ENCODE results near the gene PHF1.

Gene PHF1

DNA sequence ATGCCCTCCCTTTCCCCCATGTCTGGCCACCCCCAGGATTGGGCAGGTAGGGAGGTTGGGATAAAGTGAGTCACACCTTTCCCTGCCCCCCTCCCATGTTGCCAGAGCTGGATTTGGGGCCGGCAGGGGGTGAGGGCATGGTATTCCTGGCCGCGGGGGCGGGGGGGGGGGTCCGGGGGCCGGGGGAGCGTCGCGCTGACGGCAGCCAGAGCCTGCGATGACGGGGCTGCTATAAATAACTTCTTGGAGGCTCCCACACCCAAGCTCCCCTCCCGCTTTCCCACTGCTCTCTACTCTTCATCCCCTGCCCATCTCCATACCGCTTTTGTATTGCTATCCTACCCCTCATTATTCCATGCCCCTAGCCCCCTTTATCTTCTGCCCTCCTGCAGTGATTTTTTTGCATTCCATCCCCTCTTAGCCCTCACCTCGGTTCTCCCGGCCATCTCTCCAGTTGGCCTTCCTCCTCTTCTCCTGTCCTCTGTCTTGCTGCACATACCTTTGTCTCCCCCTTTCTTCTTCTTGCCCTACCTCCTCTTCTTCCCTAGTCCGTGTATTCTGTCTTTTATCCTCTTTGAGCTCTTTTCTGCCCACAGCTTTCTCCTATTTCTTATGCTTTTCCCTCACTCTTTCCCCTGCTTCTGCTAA lies 22.9 kb downstream of the PHF1 start:
- no peak for DNase-seq

DNA sequence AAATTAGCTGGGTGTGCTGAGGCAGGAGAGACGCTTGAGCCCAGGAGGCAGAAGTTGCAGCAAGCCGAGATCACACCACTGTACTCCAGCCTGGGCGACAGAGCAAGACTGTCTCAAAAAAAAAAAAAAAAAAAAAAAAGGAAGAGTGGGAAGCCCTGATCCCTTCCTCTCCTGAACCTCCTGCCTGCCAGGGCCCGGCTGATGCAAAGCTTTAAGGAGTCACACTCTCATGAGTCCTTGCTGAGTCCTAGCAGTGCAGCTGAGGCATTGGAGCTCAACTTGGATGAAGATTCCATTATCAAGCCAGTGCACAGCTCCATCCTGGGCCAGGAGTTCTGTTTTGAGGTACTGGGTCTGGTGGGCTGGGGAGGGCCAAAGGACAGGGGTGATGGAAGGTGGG lies 24.1 kb downstream of the PHF1 start:
- DNase-seq: no peak

DNA sequence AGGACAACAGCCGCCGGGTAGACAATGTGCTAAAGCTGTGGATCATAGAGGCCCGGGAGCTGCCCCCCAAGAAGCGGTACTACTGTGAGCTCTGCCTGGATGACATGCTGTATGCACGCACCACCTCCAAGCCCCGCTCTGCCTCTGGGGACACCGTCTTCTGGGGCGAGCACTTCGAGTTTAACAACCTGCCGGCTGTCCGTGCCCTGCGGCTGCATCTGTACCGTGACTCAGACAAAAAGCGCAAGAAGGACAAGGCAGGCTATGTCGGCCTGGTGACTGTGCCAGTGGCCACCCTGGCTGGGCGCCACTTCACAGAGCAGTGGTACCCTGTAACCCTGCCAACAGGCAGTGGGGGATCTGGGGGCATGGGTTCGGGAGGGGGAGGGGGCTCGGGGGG lies 26.9 kb downstream of the PHF1 start:
- no peak for DNase-seq

DNA sequence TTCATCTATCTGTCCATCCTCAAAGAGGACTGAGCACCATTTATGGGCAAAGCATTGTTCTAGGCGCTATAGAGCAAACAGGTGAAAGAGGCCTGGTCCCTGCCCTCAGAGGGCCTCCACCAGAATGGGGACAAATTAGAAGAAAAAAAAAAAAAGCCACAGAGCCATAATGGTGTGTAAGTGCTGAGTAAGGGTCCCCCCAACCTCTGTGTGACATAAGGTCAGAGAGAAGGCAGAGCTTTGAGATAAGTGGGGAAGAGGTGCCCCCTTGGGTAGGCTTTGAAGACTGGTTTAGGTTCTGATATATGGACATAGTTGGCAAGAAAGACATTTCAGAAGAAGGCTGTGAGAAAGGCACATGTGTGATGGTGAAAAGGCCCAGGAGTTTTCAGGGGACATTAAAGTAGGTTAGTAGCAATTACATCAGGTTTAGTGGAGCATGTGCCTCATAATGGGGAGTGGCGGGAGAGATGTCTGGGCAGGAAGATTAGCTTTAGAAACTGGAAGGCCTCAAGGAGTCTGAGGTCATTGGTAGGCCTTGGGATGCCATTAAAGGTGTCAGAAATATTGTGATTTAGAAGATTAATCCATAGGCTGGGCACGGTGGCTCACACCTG lies 28.3 kb downstream of the PHF1 start:
- no peak for DNase-seq

DNA sequence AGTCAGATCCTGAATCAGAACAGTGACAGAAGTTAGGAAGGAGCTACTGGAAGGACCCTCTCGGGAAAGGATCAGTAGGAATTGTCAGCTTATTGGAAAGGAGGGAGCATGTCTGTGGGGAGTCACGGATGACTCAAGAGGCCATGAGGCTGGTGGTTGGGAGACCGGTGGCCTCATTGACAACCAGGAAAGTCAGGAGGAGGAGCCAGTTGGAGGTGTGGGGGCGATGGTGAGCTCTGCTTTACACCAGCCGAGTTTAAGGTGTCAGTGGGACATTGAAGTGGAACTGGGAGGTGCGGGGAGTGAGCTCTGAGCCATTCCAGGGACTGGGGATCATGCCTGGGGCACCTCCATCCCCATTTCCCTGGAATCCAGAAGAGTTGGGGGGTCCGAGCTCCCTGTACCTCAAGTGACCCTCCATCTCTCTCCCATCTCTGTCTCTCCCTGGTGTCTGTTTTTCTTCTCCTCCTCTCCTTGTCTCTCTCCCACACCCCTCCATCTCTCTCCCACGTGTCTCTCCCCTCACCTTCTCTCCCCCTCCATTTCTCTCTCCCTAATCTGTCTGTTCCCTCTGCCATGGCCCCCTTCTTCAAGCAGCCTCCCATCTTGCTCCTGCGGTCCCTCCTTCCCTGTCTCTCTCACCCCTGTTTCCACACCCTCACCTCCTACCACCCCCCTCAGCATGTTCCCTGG lies 29.3 kb downstream of the PHF1 start:
- DNase-seq: no peak

DNA sequence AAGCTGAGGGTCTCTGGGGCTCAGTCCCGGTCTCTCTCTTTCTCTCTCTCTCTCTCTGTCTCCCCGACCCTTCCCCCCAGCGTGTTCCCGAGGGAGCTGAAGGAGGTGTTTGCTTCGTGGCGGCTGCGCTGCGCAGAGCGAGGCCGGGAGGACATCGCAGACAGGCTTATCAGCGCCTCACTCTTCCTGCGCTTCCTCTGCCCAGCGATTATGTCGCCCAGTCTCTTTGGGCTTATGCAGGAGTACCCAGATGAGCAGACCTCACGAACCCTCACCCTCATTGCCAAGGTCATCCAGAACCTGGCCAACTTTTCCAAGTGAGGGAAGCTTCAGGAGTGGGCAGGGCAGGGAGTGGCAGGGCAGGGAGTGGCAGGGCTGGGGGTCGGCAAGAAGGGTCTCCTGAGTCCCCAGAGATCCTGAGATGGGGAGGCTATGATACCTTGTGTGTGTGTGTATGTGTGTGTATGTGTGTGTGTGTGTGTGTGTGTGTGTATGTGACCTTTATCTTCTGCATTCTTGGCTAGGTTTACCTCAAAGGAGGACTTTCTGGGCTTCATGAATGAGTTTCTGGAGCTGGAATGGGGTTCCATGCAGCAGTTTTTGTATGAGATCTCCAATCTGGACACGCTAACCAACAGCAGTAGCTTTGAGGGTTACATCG lies 30.0 kb downstream of the PHF1 start:
- no peak for DNase-seq

DNA sequence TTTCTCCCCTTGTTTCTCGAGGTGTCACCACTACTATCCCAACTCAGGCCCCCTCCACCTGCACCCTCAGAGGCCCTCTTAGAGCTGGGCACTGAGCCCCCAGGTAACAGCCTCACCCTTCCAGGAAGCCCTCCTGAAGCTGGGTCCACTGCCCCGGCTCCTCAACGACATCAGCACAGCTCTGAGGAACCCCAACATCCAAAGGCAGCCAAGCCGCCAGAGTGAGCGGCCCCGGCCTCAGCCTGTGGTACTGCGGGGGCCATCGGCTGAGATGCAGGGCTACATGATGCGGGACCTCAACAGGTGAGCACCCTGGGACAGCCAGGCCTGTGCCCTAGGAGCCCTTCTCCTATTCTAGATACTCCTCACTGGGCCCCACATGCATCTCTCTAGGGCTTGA lies 30.6 kb downstream of the PHF1 start:
- no peak for DNase-seq

DNA sequence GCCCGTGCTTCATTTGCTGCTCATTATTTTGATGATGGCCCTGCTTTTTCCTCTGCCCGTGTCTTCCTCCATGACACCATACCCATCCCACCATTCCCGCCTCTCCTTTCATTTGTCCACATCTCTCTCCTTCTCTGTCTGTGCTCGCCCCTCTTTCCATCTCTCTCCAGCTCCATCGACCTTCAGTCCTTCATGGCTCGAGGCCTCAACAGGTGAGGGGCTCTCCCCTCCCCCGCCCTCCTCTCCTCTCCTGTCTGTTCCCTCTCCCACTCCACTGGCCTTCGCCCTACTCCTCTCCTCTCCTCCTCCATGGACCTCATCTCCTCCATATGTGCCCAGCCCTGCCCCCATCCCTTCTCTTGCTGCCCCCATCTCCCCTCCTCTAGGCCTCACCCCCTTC lies 31.5 kb downstream of the PHF1 start:
- DNase-seq: no peak

DNA sequence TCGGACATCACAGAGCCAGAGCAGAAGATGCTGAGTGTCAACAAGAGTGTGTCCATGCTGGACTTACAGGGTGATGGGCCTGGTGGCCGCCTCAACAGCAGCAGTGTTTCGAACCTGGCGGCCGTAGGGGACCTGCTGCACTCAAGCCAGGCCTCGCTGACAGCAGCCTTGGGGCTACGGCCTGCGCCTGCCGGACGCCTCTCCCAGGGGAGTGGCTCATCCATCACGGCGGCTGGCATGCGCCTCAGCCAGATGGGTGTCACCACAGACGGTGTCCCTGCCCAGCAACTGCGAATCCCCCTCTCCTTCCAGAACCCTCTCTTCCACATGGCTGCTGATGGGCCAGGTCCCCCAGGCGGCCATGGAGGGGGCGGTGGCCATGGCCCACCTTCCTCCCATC lies 32.2 kb downstream of the PHF1 start:
- no peak for DNase-seq

GRCh38 chr6:33443619-33444504 lies 33.0 kb downstream of the PHF1 start:
- DNase-seq: no peak

GRCh38 chr6:33445119-33445603 lies 34.3 kb downstream of the PHF1 start:
- DNase-seq: no peak

GRCh38 chr6:33446356-33446755 lies 35.5 kb downstream of the PHF1 start:
- no peak for DNase-seq

DNA sequence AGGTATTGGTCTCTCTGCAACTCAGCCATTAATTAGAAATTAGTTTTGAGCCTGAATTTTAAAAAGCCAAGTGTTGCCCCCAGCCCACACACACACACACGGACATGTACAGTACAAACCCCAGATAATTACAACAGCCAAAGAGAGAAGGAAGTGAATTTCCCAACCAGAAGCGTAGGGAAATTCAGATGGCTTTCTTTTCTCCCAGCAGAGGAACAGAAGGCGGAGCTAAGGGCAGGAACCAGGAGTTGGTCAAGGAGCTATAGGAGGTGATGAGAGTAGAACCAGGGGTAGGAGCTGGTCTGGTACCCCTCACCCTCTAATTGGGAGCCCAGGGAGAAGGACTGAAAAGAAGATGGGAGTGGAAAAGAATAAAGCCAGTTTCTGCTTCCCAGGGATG lies 39.6 kb downstream of the PHF1 start:
- no peak for DNase-seq

DNA sequence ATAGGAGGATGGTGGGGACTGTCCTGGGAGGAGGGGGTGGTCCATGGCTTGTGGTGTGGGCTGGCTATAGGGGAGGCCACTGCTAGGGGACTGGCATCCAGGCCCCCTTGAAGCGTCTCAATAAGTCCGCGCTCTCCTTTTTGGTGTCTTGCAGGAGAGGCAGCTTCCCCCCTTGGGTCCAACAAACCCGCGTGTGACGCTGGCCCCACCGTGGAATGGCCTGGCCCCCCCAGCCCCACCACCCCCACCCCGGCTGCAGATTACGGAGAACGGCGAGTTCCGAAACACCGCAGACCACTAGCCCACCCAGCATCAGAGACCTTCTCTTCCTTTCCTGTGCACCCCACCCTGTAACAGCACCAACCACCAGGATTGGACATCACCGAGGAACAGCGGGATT lies 40.8 kb downstream of the PHF1 start:
- no peak for DNase-seq

DNA sequence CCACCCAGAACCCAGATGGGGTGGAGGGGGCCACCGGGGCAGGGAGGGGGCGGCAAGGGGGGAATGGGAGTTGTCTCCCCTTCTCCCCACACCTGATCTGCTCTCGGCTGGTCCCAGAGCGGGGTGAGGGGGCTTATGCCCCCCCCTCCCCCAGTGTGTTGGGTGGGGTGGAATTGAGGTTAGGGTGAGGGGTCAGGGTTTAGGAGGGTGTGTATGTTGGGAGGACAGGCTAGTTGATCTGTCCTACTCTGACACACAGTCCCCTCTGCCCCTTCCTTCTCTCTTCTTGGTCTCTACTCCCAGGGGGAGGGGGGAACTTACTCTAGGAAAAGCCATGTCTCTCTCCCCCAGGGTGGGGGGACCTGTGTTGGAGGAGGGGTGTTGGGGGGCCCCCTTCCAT lies 41.7 kb downstream of the PHF1 start:
- DNase-seq: no peak

DNA sequence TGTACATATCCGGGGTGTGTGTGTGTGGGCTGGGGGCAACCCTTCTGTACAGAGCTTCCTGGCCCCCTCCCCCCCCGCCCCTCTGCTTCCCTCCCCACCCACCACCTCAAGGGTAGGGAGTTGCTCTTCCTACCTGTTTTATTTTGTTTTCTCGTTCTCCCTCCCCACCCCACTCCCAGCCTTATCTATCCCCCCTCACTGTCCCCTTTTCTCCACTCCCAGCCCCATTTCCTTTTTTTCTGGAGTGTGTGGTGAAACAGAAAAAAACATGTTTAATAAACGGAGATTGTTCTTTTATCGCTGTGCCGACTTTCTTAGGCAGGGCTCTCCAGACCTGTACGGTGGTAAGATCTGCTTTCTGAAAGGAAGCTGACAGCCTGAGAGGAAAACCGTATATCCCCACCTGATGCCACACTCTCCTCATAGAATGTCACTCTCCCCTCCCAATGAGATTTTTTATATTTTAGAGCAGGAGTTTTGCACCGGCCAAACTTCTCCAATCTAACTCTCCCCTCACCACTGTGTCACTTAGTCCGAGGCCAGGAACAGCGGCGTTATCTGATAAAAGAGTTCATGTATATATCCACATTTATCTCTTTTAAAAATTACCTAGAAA lies 42.7 kb downstream of the PHF1 start:
- DNase-seq: no peak

GRCh38 chr6:33454009-33454946 lies 43.5 kb downstream of the PHF1 start, which contains the start of gene ZBTB9:
Gene ZBTB9, plus strand, starts transcription at chr6:33454576. Its CDS starts 525 bp downstream, at chr6:33455101.
- peak; percentile 92 to 93 for DNase-seq

DNA sequence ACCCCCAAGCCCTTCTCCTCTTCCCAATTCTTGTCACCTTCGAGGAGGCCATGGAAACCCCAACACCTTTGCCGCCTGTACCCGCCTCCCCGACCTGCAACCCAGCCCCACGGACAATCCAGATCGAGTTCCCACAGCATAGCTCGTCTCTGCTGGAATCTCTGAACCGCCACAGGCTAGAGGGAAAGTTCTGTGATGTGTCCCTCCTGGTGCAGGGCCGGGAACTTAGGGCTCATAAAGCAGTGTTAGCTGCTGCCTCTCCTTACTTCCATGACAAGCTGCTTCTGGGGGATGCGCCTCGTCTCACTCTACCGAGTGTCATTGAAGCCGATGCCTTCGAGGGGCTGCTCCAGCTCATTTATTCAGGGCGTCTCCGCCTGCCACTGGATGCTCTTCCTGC lies 44.2 kb downstream of the PHF1 start:
- no peak for DNase-seq

GRCh38 chr6:33456156-33456555 lies 45.3 kb downstream of the PHF1 start:
- no peak for DNase-seq

- no peak for DNase-seq
Observed at GRCh38 chr6:33458676-33459075, 47.9 kb downstream of the PHF1 start.

DNA sequence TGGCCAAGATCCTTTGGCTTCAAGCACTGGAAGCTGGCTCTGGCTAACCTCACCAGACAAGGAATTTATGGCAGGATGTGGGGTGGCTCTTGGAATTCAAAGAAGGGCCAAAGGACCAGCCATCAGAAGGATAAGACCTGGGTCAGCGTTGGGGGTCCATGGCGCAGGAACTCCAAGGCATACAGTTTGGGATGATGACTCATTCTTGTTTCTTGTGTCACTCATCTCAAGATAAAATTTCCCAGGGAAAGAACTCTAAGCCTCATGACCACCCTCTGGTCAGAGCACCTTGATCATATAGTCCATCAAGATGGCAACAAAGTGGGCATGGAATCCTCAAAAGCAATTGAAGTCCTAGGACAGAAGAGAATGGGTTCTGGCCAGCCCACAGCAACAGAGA lies 48.4 kb downstream of the PHF1 start:
- DNase-seq: no peak

All from cerebellar nuclear complex (tissue), 1 donor.